ENCODE data around the gene HPN.
A peak's percentile ranks its signal among the peaks of the same experiment; 100 is the strongest.
"Not testable (repeated sequence)": the region's sequence is repeated elsewhere in the genome, so short reads cannot be mapped to it uniquely, and the experiment has no call there.

Gene HPN

DNA sequence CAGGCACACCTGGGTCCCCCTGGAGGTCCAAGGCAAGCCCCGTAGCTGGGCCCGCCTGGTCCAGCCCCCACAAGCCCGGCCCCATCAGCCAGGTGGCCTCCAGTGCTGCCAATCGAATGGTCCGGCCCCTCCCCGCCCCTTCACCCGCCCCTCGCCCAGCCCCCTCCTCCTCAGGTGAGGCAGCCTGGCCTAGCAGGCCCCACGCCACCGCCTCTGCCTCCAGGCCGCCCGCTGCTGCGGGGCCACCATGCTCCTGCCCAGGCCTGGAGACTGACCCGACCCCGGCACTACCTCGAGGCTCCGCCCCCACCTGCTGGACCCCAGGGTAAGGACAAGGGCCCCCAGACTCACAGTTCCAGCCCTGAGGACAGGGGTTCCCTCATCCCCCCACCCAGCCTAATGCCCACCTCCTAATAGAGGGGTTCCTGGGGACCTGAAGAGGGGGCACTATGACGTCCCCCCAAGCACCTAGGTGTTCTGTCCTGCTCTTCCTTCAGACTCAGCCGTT lies at the start of gene HPN:
Gene HPN, plus strand, starts transcription at position 174 of the 508 bp plus-strand sequence. CDS start 786 bp downstream, outside the sequence.
- no peak for DNase-seq

DNA sequence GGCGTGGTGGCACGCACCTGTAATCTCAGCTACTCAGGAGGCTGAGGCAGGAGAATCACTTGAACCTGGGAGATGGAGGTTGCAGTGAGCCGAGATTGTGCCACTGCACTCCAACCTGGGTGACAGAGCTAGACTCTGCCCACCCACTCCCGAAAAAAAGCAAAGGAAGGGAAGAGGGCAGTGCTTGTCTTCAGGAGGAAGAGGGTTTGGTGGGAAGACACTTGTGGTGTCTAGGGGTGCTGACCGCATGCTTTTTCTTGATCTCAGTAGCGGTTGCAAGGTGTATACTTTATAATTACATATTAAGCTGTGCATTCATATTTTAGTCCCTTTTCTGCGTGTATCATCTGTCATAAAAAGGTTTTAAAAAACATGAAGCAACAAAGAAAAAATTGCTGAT lies 48.9 kb upstream of the HPN start:
- not testable (repeated sequence) for DNase-seq

DNA sequence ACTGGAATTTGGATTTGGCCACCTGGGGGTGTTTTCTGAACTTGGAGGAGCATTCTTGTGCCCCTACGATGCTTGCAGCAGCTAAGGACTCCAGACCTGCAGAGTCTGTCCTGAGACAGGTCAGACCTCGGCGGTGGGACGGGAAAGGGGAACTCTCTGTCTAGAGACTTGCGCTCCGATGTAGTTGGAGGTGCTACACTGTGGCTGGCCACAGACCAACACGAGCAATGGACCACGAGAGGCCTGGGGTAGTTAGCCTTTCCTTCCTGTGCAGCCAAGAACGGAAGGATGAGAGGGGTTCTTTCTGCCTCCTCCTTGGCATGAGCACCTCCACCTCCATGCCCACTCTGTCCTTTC lies 47.3 kb upstream of the HPN start:
- no peak for DNase-seq

DNA sequence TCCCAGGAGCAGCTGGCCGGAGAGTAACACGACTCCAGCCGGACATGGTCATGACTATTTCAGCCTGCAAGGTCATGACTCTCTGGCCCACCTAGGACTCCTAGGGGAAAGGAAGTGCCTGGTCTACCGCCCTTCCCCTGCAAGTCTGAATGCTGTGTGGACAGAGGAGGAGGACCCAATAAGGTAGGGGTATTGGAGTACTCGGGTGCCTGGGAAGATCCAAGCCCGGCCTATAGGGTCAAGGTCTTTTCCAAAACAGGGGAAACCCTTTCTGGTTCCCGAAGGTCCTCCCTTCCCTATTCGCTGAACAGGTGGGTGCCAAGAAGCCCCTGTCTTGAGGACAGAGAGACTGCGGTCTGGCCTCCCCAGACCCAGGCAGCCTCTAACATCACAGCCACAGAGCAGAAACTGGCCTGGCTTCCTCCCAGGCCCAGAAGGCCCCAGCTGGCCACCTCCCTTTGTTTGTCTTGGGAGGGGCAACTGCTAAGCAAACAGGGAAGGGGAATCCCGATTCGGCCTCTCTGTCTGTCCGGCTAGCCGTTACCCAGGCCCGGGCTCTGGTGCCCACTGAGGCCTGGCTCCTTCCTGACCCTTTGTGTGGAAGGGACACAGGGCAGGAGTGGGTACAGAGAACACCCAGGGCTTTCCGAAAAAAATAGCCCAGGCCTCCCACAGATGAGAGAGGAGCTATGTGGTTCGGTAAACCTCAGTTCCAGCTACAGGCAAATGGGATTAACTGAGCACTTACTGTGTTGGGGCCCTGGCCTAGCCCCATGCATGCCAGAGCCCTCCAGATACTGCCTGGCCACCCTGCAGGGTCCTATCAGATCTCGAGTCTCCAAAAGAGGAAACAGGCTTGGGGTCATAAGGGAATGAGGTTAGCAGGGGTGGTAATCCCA lies 46.6 kb upstream of the HPN start:
- DNase-seq = no peak

DNA sequence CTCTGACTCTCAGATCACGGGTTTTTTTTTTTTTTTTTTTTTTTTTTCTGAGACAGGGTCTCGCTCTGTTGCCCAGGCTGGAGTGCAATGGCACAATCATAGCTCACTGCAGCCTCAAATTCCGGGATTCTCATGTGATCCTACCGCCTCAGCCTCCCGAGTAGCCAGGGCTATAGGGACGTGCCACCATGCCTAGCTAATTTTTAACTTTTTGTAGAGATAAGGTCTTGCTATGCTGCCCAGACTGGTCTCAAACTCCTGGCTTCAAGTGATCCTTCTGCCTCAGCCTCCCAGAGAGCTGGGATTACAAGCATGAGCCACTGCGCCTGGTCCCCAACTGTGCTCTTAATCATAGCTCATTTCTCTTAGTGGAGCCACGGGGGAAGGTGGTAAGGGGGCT lies 46.0 kb upstream of the HPN start:
- no peak for DNase-seq

DNA sequence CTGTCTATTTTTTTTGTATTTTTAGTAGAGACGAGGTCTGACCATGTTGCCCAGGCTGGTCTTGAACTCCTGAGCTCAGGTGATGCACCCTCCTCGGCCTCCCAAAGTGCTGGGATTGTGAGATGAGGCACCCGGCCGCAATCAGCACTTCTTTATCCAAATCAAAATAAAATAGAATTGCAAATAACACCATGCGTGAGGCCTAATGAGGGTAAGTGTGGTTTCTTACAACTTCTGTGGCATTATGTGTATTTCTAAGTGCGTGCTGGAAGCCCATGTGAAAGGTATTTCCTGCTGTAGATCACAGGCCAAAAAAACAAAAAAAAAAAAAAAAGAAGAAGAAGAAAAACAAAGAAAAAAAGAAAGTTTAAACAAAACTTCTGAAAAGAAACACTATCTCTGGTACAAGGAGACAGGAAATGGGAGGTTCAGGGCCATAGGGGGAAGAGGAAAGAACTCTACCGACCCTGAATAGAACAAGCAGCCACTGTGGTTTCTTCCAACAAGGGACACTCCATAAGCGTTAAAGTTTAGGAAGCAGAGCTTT lies 44.4 kb upstream of the HPN start:
- DNase-seq = no peak

DNA sequence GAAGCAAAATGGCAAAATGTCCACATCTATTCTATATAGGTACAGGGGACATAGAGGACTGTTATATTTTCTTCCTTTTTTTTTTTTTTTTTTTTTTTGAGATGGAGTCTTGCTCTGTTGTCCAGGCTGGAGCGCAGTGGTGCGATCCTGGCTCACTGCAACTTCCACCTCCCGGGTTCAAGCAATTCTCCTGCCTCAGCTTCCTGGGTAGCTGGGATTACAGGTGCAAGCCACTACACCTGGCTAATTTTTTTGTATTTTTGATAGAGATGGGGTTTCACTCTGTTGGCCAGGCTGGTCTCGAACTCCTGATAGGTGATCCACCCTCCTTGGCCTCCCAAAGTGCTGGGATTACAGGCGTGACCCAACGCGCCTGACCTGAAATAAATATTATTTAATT lies 43.3 kb upstream of the HPN start:
- DNase-seq = not testable (repeated sequence)

DNA sequence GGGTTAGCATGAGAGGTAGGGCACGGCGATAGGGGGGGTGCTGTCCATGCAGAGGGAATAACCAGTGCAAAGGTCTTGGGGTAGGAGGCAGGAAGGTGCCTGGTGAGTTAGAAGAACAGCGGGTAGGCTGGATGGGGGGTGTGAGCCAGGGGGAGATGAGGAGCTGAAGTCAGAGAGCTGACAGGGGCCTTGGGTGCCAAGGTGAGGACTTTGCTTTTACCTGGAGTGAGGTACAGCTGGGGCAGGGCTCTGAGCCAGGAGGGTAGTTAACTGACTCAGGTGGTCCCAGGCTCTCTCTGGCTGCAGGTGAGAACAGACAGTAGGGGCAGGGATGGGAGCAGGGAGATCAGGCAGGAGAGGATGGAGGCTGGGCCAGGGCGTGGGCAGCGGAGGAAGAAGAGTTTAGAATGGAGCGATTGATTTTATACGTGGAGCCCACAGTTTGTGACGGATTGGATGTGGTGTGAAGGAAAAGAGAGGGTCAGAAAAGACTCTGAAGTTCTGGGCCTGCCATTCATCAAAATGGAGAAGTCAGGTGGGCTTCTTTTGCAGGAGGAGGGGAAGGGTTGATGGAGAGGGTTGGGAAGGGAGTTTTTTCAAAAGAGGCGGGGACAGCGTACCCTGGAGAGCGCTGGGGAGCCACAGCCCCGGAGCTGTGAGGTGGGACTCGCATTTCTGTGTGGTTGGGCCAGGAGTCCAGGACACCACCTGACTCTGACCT lies 42.6 kb upstream of the HPN start:
- DNase-seq = no peak

DNA sequence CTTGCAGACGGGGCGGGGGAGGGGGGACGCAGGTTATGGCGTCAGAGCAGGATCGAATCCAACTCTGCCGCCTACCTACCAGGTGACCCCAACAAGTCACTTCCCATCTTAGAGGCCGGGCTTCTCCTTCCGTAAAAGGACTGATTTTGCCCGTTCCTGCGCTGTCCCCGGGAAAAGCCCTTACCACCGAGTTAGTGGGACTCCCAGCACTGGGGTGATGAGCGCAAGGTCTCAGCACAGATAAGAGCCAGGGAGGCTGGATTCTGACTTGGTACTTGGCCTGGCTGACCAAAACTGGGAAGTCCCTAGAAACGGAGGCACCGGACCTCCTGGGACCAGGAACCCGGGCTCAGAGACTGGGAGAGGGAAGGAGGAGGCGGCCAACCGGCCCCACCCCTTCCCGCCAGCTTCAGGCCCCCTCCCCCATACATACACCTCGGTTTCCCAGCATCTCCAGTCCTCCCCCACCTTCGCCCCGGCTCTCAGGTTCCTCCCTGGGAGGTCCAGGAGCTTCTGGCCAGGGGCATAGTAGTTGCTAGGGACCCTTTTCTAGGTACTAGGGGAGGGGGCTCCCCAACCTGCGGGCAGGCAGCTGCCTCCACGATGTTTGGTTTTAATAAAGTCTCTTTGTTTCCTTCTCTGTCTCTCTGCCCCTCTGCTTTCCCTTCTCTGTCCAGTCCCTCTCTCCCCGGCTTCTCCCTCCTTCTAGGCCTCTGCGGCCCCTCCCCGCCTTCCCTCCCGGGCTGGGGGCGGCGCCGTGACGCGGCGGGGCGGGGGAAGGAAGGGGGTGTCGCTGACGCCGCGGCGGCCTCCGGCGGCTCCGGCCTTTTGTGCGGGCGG lies 41.8 kb upstream of the HPN start, which contains the start of gene GRAMD1A:
Gene GRAMD1A, plus strand, starts transcription at position 826 of the 840 bp plus-strand sequence. CDS start 156 bp downstream, outside the sequence.
- peak; percentile 44 to 58 (median 55) for DNase-seq

DNA sequence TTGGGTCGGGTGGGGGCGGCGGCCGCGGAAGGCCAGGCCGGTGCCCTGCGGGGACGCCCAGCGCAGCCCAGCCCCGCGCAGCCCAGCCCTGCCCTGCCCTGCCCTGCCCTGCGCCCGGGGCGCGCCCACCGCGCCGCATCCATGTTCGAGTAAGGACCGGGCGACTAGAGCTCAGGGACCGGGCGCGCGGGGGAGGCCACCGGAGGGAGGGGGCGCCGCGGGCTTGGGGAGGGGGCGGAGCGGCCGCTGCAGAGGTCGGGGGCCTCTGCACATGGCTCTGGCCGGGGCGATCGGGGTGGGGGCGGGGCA lies 41.2 kb upstream of the HPN start:
- DNase-seq = peak in 1 of 4 experiments; percentile 57

DNA sequence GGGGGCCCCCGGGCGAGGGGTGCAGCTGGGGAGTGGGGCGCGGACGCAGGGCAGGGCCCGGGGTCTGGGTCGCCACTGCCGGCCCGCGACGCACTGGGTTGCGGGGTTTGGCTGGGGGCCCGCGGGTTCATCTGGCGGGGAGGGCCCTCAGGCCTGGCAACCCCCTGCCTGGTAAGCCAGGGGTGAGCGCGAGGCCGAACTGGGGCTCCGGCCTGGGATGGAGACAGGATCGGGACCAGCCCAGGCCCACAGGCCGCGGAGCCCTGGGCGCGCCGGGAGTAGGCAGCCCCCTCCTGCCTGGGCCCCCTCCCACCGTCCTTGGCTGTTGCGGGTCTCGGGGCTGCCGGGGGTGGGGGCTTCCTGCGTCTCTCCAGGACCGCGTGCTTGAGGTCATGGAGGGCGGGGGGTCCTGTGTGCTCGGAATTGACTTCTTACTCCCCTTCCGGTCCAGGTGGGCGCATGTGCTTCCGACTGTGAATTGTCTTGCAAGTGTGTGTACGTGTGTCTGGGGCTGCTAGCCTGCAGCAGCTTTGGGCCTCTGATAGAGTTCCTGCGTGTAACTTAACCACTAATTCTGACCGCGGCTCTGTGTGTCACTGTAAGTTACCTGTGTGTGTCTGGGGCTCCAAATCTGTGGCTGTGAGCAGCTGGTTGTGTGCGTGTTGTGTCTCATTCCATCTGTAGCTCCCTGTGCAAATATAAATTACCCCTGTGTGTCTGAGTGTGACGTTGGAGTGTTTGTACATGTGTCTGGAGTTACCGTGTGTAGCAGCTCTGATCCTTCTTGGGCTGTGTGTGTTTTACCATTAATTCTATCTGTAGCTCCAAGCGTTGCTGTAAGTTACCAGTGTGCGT lies 40.6 kb upstream of the HPN start:
- peak in 3 of 4 experiments; percentile 23 to 50 (median 44) for DNase-seq

DNA sequence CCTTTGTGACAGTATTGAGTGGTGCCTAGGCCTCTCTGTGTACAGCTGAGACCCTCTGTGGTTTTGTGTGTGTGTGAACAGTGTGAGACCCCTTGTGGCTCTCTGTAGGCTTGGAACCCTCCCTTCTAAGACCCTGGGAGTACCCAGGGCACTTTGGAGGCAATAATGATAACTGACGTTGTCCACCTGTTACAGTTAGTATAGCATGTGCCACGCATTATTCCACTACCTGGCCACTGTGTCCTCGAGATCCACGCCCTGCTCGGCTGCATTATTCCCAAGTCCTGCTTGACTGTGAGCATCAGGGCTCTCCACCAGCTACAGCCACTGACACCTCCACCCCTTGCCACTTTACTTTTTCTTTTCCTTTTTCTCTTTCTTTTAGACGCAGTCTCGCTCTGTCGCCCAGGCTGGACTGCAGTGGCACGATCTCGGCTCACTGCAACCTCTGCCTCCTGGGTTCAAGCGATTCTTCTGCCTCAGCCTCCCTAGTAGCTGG lies 39.4 kb upstream of the HPN start:
- DNase-seq = no peak

DNA sequence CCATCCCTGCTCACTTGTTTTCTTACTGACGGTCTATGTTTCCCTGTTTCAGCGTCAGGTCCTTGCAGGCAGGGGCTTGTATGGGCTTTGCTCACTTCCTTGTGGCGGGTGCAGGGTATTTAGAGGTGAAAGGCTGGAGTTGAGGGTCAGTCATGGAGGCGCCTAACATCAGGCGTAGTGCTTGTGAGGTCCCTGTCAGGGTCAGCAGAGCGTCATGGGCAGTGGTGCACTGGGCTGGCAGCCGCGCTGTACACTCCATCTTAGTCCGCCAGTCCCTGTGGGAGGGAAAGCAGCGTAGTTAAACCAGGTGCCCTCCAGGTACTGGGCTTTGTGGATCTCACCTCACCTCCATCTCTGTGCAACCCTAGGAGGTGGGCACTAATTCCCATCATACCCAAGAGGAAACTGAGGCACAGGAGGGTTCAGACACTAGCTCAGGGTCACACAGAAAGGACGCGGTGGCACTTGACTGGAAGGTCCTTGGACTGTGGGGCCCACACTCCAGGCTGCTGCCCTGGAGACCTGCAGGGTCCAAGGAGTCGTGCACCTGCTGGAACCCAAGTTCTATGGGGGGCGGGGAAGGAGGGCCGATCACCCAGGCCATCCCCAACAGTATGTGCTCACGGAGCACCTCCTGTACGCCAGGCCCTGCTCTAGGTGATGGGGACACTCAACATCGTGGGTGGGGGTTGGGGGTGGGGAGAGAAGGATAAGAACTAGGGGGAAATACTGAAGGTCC lies 36.8 kb upstream of the HPN start:
- DNase-seq = no peak

DNA sequence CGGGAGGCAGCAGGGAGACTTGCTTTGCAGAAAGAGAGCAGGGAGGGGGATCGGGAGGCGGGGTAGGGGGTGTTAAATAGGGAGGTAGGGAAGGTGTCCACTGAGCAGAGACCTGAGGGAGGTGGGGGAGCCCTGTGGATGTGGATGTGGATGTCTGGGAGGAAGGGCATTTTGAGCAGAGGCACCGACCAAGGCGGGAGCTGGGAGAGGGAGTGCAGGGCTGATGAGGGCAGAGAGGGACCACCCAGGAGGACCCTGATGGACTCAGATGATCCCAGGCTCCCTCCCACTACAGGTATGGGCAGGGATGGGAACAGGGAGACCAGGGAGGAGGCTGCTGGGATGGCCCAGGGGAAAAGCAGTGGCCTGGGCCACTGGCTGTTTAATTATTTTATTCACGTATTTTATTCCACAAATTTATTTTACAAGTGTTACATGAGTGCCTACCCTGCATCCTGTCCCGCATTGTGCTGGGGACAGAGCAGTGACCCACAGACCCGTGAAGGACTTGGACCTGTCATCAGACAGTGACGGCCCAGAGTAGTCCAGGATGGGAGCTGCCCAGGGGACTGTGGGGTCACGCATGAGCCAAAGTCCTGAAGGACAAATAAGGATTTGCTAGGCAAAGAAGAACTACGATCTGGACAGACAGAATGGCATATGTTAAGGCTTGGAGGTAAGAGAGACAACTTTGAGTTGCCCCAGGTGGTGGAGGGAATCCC lies 36.1 kb upstream of the HPN start:
- DNase-seq = no peak

DNA sequence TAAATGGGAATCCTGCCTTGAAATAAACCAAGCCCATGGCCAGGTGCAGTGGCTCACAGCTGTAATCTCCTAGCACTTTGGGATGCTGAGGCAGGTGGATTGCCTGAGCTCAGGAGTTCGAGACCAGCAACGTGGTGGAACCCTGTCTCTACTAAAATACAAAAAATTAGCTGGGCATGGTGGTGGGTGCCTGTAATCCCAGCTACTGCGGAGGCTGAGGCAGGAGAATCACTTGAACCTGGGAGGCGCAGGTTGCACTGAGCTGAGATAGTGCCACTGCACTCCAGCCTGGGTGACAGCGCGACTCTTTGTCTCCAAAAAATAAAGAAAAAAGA lies 35.5 kb upstream of the HPN start:
- DNase-seq = not testable (repeated sequence)

DNA sequence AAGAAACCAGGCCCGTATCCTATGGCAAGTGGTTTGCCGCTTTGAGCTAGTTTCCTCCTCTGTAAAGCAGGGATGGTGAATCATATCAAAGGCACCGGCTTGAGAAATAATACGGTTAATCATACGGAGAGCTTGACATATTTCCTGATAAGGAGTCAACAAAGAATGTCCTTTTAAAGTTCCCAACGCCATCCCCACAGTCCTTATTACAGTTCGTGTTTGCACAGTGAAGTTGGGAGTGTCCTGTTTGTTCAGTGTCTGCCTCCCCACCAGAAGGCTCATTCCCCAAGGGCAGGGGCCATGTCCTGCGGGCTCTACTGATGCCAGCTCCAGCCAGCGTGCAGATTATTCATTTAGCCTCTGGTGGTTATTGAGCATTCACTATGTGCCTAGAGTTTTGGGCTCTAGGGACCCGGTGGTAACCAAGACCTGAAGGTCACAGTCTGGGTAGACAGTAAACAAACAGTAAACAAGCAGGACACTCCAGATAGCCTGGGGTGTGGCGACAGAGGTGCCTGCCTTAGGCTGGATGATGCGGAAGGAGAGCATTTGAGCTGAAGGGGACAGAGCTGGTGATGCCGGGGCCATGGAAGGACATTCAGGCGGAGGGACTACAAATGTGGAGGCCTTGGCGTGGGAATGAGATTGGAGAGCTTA lies 35.1 kb upstream of the HPN start:
- no peak for DNase-seq

DNA sequence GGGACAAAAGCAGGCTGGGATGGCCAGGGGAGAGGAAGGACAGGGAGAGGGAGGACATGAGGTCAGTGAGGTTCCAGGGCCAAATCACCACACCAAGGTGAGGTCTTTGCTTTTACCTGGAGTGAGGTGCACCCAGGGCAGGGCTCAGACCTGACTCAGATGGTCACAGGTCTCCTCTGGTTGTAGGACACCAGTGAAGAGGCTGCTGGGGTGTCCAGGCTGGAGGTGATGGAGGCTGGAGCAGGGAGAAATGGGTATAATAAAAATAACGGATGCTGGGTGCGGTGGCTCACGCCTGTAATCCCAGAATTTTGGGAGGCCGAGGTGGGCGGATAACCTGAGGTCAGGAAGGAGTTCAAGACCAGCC lies 34.5 kb upstream of the HPN start:
- no peak for DNase-seq

DNA sequence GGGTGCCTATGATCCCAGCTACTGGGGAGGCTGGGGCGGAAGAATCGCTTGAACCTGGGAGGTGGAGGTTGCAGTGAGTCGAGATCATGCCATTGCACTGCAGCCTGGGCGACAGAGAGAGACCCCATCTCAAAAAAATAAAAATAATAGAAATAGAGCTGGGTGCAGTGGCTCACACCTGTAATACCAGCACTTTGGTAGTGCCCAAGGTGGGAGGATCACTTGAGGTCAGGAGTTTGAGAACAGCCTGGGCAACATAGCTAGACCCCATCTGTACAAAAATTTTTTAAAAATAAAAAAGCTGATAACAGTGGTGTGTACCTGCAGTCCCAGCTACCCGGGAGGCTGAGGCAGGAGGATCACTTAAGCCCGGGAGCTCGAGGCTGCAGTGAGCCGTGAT lies 34.1 kb upstream of the HPN start:
- not testable (repeated sequence) for DNase-seq

DNA sequence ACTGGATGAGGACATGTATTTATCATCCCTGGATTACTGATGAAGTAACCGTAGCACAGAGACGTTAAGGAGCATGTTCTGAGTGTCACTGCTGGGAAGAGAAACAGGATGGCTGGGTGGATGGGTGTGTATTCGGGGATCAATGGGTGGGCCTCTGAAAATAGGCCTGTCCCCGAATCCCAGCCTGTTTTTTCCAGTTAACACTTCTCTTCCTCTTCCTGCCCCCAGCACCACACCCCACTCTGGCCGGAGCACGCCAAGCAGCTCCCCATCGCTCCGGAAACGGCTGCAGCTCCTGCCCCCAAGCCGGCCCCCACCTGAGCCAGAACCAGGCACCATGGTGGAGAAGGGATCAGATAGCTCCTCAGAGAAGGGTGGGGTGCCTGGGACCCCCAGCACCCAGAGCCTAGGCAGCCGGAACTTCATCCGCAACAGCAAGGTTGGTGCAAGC lies 32.6 kb upstream of the HPN start:
- DNase-seq = no peak

Data from activated CD4-positive, CD25-positive, alpha-beta regulatory T cell (primary cell).